Prostate gland (tissue), 2 donors: ENCODE measurements around the gene SETBP1. TPM values are rescaled to one million over a fixed set of nuclear protein-coding genes. Genes with fewer than 3 reads are reported as not detected.

Experiments
- DNase-seq: peaks from one replicate; pipeline ENCODE4 v3.0.0-alpha.2; 2019; ENCODE audit warnings: low spot score
- H3K27ac ChIP-seq, 2 donors: fragments of 200-600 bp; sonication (generic); 2 replicates each; pipeline ENCODE4 v1.5.1; 2017 to 2019
- H3K27me3 ChIP-seq: fragments of 200-600 bp; sonication (generic); replicated peaks from 2 replicates; pipeline ENCODE4 v1.5.1; 2019; ENCODE audit not compliant: insufficient read depth
- H3K36me3 ChIP-seq, 2 donors: fragments of 200-600 bp; sonication (generic); 1 replicate in 1 of 2; 2 replicates in 1 of 2; pipeline versions ENCODE4 v1.5.1 to v1.8.1; 2017 to 2019
- H3K4me1 ChIP-seq: fragments of 200-600 bp; sonication (generic); replicated peaks from 2 replicates; pipeline ENCODE4 v1.5.1; 2019
- H3K4me3 ChIP-seq, 2 donors: fragments of 200-600 bp; sonication (generic); 2 replicates each; pipeline ENCODE4 v1.5.1; 2017 to 2019
- H3K9me3 ChIP-seq: fragments of 200-600 bp; sonication (generic); 2 replicates; pipeline ENCODE4 v1.5.1; 2017
- POLR2A ChIP-seq: fragments of 450-650 bp; IDR thresholded peaks from one replicate; pipeline ENCODE4 v1.6.1; 2016; ENCODE audit warnings: antibody characterized with exemption, mild to moderate bottlenecking
- POLR2AphosphoS5 ChIP-seq: sonication (generic); formaldehyde crosslinking; IDR thresholded peaks from one replicate; pipeline ENCODE4 v1.6.1; 2017; ENCODE audit warnings: antibody characterized with exemption
- WGBS: methylation state at CpG from one replicate; pipeline ENCODE4 v1.1.5; 2018; 5-methylcytosine and 5-hydroxymethylcytosine counted together
- intact Hi-C: fragments of 100-400 bp; cut with DNase I; formaldehyde crosslinking; loops from one replicate; pipeline ENCODE4 v1.14.2; 2022
- total RNA-seq, 2 donors: library from RNA; depleted of rRNA; stranded (reverse); fragments of >200 nt; gene quantifications; one replicate each; pipeline ENCODE4 v1.1.0, GENCODE V29; 2016
- TF ChIP-seq, protein P1 (sequence below), 4 experiments: fragments of 200-600 bp in 2 of 4; fragments of 450-650 bp in 2 of 4; sonication (generic) in 2 of 4; IDR thresholded peaks; 1 replicate in 3 of 4; 2 replicates in 1 of 4; pipeline ENCODE4 v1.5.1; 2016 to 2019; ENCODE audit warnings: antibody characterized with exemption in 4 of 4, mild to moderate bottlenecking in 2 of 4, moderate library complexity in 2 of 4

SETBP1 gene
- total RNA-seq, 2 donors from 2014 or later, result 28.4 to 45.1 TPM

DNA sequence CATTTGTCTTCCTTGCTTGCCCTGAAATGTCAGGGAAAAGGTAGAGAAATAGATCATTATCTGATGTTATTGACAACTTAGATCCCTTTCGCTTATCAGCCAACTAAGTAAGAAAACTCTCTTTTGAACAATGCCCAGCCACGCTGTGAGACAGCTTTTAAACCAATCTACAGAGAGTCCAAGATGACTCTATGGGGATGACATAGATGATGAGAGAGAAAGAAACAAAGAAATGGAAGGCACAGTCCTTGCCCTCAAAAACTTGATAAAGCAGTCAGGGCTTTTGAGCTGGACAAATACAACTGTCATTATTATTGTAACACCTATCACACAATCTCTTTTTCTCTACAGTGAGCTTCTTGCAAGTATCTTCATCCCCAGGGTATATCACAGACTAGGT, 222.6 kb downstream of the SETBP1 start:
- H3K36me3 ChIP-seq, result no peaks in the 10 kb centered on the region
- H3K4me1 ChIP-seq, result no peaks in the 10 kb centered on the region
- TF ChIP-seq POLR2A, result no peak
- no peak for TF ChIP-seq POLR2AphosphoS5
- TF ChIP-seq, protein P1, sequence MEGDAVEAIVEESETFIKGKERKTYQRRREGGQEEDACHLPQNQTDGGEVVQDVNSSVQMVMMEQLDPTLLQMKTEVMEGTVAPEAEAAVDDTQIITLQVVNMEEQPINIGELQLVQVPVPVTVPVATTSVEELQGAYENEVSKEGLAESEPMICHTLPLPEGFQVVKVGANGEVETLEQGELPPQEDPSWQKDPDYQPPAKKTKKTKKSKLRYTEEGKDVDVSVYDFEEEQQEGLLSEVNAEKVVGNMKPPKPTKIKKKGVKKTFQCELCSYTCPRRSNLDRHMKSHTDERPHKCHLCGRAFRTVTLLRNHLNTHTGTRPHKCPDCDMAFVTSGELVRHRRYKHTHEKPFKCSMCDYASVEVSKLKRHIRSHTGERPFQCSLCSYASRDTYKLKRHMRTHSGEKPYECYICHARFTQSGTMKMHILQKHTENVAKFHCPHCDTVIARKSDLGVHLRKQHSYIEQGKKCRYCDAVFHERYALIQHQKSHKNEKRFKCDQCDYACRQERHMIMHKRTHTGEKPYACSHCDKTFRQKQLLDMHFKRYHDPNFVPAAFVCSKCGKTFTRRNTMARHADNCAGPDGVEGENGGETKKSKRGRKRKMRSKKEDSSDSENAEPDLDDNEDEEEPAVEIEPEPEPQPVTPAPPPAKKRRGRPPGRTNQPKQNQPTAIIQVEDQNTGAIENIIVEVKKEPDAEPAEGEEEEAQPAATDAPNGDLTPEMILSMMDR (IDR thresholded peaks at IDR 0.05), result no peak
- intact Hi-C loops, result no loop called here
- H3K4me3 ChIP-seq, result no peak overlapping the region
- no peak overlapping the region for H3K27ac ChIP-seq
- no peaks in the 10 kb centered on the region for H3K27me3 ChIP-seq
- DNase-seq, result no peak
- no peaks in the 10 kb centered on the region for H3K9me3 ChIP-seq
- 97% methylated on average over 2 of the region's 2 CpGs for WGBS

DNA sequence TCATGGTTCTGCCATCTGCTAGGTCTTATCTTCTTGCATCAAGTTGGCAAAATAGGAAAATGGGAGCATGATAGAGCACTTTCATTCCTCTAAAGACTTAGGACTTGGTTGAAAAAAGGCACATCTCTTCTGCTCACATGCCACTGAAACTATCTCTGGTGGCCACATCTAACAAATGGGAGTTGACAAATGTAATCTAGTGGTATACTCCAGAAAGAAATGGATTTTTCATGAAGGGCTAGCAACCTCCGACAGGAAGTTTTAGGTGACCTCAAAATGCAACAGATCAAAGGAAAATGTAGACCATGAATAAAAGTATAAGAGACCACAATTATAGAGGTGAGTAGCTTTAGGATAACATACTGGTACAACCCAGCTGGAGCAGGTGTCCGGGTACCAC, 224.1 kb downstream of the SETBP1 start:
- TF ChIP-seq POLR2AphosphoS5 (no peak), POLR2A (no peak)
- TF ChIP-seq, protein P1 (IDR thresholded peaks at IDR 0.05), result no peak
- no peak overlapping the region for H3K4me3 ChIP-seq
- H3K27me3 ChIP-seq, result no peaks in the 10 kb centered on the region
- H3K27ac ChIP-seq, result no peak overlapping the region
- intact Hi-C loops, result no loop called here
- no peaks in the 10 kb centered on the region for H3K9me3 ChIP-seq
- no peaks in the 10 kb centered on the region for H3K36me3 ChIP-seq
- no peak for DNase-seq
- WGBS, result 95% methylated on average over 2 of the region's 2 CpGs
- peaks cover 3% of the 10 kb centered on the region for H3K4me1 ChIP-seq

DNA sequence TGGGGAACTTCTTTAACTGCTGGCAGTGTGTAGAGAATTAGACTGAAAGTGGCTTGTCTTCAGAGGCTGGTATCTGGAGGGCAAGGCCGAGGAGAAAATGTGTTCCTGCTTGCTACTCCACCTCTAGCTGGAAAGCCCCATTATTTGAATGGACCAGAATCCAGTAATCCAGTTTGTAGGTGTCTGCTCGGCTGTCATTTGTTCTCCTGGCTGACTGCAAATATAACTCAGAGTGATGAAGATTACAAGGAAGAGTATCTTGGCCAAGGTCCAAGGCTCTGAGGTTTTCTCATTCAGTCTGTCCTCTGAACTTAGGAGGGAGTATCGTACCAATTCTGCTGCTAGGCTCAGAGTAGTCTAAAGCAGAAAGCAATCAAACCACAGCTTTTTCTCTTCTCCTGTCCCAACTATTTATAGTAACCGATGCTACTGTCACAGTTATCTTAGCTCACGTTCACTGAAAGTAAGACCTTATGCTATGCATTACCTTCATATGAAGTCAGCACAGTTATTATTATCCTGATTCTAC, 228.6 kb downstream of the SETBP1 start:
- H3K27me3 ChIP-seq, result no peaks in the 10 kb centered on the region
- no peaks in the 10 kb centered on the region for H3K36me3 ChIP-seq
- TF ChIP-seq, protein P1 (IDR thresholded peaks at IDR 0.05), result no peak
- TF ChIP-seq POLR2AphosphoS5 (no peak), POLR2A (no peak)
- intact Hi-C loops, result no loop called here
- no peaks in the 10 kb centered on the region for H3K9me3 ChIP-seq
- no peak overlapping the region for H3K4me3 ChIP-seq
- DNase-seq, result no peak
- H3K4me1 ChIP-seq, result peaks cover 3% of the 10 kb centered on the region
- WGBS, result 39% methylated on average over 5 of the region's 5 CpGs
- no peak overlapping the region for H3K27ac ChIP-seq

DNA sequence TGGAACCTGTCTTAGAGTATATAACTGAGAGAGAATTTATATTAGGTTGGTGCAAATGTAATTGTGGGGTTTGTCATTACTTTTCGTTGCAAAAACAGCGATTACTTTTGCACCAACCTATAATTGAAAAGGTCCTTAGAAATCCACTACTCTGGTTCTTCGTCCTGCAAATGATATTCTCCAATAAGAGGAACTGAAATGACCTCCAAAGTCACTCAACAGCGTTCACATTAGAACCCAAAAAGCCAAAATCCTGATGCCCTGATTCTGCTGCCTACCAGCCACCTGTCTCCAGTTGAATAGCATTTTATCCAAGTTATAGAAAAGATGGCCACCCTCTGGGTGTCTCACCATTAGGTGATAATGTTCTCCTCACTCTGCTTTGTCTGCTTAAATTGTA, 230.6 kb downstream of the SETBP1 start:
- intact Hi-C loops, result loop anchor here (10.0 kb wide), 2 partner anchors 76 to 104 kb away; no protein-coding TSS in a partner anchor
- WGBS, result 96% methylated on average over 4 of the region's 4 CpGs
- H3K4me1 ChIP-seq, result peaks cover 3% of the 10 kb centered on the region

DNA sequence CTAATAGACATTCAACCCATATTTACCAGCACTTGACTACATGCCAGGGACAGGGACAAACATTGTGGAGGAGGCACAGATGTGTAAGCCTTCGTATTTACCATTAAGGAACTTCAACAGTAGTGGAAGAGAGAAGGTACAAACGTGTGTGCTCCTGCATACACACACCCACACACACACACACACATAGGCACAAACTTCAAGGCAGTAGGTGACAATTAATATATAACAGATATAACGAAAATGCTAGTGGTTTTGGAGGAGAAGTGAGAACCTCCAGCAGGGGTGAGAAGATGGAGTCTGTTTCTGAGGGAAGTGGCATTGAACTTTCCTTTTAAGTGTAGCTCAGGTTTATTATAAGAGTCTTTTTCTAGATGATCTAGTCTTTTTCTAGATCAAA, 231.1 kb downstream of the SETBP1 start:
- H3K36me3 ChIP-seq, result no peaks in the 10 kb centered on the region
- intact Hi-C loops, result loop anchor here (10.0 kb wide), 2 partner anchors 77 to 103 kb away; no protein-coding TSS in a partner anchor
- H3K27ac ChIP-seq, result no peak overlapping the region
- DNase-seq, result no peak
- no peaks in the 10 kb centered on the region for H3K27me3 ChIP-seq
- TF ChIP-seq POLR2AphosphoS5 (no peak), POLR2A (no peak)
- TF ChIP-seq, protein P1 (IDR thresholded peaks at IDR 0.05), result no peak
- no peak overlapping the region for H3K4me3 ChIP-seq
- H3K9me3 ChIP-seq, result no peaks in the 10 kb centered on the region
- peaks cover 3% of the 10 kb centered on the region for H3K4me1 ChIP-seq
- 86% methylated on average over 3 of the region's 3 CpGs for WGBS

More for the DNA sequence above, 230.6 kb downstream of the SETBP1 start:
- DNase-seq, result no peak
- no peak overlapping the region for H3K4me3 ChIP-seq
- H3K27ac ChIP-seq, result no peak overlapping the region
- no peaks in the 10 kb centered on the region for H3K27me3 ChIP-seq
- no peaks in the 10 kb centered on the region for H3K9me3 ChIP-seq
- TF ChIP-seq POLR2A, result no peak
- TF ChIP-seq, protein P1 (IDR thresholded peaks at IDR 0.05), result no peak
- H3K36me3 ChIP-seq, result no peaks in the 10 kb centered on the region
